Uterus (tissue), 2 donors: ENCODE data around the gene CYP2B6.
"Not testable (repeated sequence)": the region's sequence is repeated elsewhere in the genome, so short reads cannot be mapped to it uniquely, and the experiment has no call there.

Experiments used
- POLR2A ChIP-seq, 2 donors: fragments of 450-650 bp; IDR thresholded peaks; one replicate each; pipeline ENCODE4 v1.6.1; 2016; ENCODE audit warnings: antibody characterized with exemption in 2 of 2, mild to moderate bottlenecking in 1 of 2, moderate library complexity in 1 of 2
- TF ChIP-seq, protein P1 (sequence below), 4 experiments: fragments of 200-600 bp in 2 of 4; fragments of 450-650 bp in 2 of 4; sonication (generic) in 2 of 4; IDR thresholded peaks; one replicate each; pipeline ENCODE4 v1.5.1; 2016 to 2019; ENCODE audit warnings: antibody characterized with exemption in 4 of 4, mild to moderate bottlenecking in 2 of 4, moderate library complexity in 1 of 4

DNA sequence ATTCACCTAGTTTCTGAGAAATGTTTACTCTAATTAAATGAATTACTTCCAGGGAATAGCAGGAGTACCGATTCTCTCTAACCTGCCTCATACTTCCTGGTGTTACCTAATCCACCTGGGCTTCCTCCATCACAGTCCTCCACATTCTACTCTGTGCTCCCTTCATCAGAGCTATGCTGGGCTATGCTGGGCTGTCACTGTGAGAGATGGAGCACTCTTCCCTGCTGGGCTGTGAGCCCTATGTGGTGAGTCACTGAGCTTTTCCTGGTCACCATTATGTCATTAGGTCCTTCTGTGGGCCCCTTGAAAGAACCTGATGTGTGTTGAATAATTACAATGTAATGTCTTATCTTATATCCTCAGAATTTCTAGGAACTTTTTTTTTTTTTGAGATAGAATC is 54.0 kb downstream of the CYP2B6 start:
- TF ChIP-seq POLR2A (IDR thresholded peaks at IDR 0.05) = not testable (repeated sequence)
- TF ChIP-seq, protein P1, sequence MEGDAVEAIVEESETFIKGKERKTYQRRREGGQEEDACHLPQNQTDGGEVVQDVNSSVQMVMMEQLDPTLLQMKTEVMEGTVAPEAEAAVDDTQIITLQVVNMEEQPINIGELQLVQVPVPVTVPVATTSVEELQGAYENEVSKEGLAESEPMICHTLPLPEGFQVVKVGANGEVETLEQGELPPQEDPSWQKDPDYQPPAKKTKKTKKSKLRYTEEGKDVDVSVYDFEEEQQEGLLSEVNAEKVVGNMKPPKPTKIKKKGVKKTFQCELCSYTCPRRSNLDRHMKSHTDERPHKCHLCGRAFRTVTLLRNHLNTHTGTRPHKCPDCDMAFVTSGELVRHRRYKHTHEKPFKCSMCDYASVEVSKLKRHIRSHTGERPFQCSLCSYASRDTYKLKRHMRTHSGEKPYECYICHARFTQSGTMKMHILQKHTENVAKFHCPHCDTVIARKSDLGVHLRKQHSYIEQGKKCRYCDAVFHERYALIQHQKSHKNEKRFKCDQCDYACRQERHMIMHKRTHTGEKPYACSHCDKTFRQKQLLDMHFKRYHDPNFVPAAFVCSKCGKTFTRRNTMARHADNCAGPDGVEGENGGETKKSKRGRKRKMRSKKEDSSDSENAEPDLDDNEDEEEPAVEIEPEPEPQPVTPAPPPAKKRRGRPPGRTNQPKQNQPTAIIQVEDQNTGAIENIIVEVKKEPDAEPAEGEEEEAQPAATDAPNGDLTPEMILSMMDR (IDR thresholded peaks at IDR 0.05) = not testable (repeated sequence)
